Medulla oblongata (tissue), 1 donor: ENCODE measurements around the gene ZBTB17.
"Not testable (repeated sequence)": the region's sequence is repeated elsewhere in the genome, so short reads cannot be mapped to it uniquely, and the experiment has no call there.

ENCODE experiments used
- DNase-seq: peaks from one replicate; pipeline ENCODE4 v3.0.0-alpha.2; 2015; ENCODE audit errors: extremely low spot score

The ZBTB17 gene

GRCh38 chr1:15975805-15976680 is at the start of gene ZBTB17:
Gene ZBTB17, minus strand, starts transcription at chr1:15976101. Its CDS starts 27,606 bp downstream, at chr1:15948495.
- peak; percentile 93 for DNase-seq

GRCh38 chr1:16023050-16023653 is 47.3 kb upstream of the ZBTB17 start:
- DNase-seq = no peak

GRCh38 chr1:16022393-16022792 is 46.5 kb upstream of the ZBTB17 start:
- DNase-seq = no peak

GRCh38 chr1:16021681-16022080 is 45.8 kb upstream of the ZBTB17 start, which contains the start of gene CLCNKA:
Gene CLCNKA, plus strand, starts transcription at chr1:16022036. Its CDS starts 584 bp downstream, at chr1:16022620.
- DNase-seq = no peak

GRCh38 chr1:16020878-16021277 is 45.0 kb upstream of the ZBTB17 start:
- not testable (repeated sequence) for DNase-seq

GRCh38 chr1:16020325-16020724 is 44.4 kb upstream of the ZBTB17 start:
- DNase-seq = no peak

GRCh38 chr1:16019644-16020277 is 43.9 kb upstream of the ZBTB17 start:
- DNase-seq = peak; percentile 48

- DNase-seq = no peak
Measured at GRCh38 chr1:16018749-16019643, 43.1 kb upstream of the ZBTB17 start.

GRCh38 chr1:16018308-16018707 is 42.4 kb upstream of the ZBTB17 start:
- DNase-seq = no peak

- DNase-seq = peak; percentile 62
Measured at GRCh38 chr1:16017461-16018303, 41.8 kb upstream of the ZBTB17 start, which contains the start of gene HSPB7. Gene HSPB7, minus strand, starts transcription at chr1:16018043. Its CDS starts 80 bp downstream, at chr1:16017963.

- no peak for DNase-seq
Measured at GRCh38 chr1:16017076-16017460, 41.2 kb upstream of the ZBTB17 start.

- DNase-seq = no peak
Measured at GRCh38 chr1:16015960-16016901, 40.3 kb upstream of the ZBTB17 start.

GRCh38 chr1:16015491-16015890 is 39.6 kb upstream of the ZBTB17 start:
- no peak for DNase-seq

GRCh38 chr1:16014509-16015482 is 38.9 kb upstream of the ZBTB17 start:
- no peak for DNase-seq

- DNase-seq = no peak
Measured at GRCh38 chr1:16013908-16014258, 38.0 kb upstream of the ZBTB17 start.

- DNase-seq = no peak
Measured at GRCh38 chr1:16013220-16013907, 37.5 kb upstream of the ZBTB17 start.

GRCh38 chr1:16012590-16013219 is 36.8 kb upstream of the ZBTB17 start:
- DNase-seq = peak; percentile 24
